GM18499 (cell line): ENCODE data around the gene NAA10.

Experiments used
- ATAC-seq: cut with Tn5 transposase; IDR thresholded peaks from one replicate; pipeline ENCODE4 v1.9.1; 2021; ENCODE audit warnings: moderate number of reproducible peaks; ENCODE audit not compliant: insufficient read depth, unreplicated experiment

NAA10 gene

DNA sequence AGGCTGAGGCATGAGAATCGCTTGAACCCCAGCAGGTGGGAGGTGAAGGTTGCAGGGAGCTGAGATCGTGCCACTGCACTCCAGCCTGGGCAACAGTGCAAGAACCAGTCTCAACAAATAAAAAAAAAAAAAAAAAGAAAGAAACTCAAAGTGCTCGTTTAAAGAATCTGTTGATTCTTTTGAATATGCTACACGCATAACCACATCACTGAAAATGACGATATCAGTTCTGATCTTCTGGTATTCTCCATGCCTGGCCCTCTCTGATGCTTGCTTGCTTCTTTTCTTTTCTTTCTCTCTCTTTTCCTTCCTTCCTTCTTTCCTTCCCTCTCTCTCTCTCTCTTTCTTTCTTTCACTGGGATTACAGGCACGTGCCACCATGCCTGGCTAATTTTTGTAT lies 23.0 kb downstream of the NAA10 start:
- no peak for ATAC-seq

DNA sequence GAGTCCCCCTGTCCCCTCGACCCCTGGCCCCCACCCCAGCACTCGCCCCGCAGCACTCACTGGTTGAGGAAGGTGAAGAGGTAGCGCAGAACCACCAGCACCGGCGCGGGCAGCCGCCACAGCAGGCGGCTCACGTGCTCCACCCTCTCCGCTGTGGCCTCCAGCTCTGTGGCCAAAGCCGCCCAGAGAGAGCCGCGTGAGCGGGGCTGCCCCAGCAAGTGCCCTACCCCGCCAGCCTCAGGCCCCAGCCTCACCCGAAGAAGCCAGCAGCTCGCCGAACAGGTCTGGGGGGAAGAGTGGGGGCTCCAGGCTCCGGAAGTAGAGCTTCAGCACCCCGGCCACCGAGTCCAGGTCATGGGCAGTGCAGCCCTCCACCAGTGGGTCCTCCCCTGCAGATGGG lies 24.4 kb downstream of the NAA10 start:
- ATAC-seq = no peak

DNA sequence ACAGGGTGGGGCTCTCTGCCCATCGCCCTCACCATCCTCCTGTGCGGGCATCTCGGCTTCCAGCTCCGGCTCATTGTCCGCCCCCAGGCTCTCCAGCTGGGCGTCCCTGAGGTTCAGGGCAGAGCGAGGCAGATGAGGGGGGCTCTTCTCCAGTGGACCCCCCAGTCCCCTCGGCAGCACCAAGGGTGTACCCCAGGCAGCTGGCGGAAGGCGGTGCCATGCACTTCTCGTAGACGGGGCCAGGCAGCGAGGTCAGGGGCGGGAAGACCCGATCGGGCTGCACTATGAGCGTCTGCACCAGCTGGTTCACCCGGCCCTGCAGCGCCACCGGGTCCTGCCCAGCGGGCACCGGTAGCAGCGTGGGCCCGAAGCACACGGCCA lies 24.9 kb downstream of the NAA10 start:
- ATAC-seq = no peak

DNA sequence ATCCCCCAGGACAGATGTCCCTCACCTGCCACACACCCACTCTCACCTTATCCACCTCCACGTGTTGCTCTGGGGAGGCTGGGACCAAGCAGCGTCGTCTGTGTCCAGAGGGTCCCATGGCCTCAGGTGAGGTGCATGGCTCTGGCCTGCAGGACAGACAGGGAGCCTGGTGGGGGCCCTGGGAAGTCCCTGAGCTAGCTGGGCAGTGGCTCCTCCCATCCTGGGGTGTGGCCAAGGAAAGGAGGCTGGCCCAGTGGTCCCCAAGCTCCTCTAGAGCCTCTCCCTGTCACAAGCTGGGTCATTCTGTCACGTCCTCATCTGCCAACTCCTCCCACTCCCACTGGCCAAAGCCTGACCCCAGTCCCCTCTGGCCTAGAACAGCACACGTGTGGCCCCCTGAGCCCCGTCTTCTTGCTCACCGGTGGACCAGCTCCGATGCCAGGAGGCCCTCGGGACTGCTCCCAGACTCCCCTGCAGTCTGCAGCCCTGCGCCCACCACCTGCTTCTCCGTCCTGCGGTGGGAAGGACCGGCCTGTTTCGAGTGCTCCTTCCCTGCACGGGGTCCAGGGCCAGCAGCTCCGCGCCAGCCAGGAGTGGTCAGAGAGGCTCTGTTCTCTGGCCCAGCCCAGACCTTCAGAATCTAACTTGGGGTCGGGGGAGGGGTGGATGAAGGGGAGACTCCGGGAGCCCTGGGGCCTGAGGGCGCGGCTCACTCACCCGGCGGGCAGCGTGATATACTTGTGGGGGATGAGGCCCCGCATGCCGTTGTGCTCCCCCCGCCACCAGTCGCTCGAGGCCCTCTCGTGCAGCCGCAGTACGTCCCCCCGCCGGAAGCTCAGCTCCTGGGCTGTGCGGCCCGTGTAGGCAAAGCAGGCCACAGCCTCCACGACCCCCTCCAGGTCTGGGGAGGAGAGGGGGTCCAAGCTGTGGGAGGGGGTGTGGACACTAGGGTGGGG lies 25.5 kb downstream of the NAA10 start:
- no peak for ATAC-seq

DNA sequence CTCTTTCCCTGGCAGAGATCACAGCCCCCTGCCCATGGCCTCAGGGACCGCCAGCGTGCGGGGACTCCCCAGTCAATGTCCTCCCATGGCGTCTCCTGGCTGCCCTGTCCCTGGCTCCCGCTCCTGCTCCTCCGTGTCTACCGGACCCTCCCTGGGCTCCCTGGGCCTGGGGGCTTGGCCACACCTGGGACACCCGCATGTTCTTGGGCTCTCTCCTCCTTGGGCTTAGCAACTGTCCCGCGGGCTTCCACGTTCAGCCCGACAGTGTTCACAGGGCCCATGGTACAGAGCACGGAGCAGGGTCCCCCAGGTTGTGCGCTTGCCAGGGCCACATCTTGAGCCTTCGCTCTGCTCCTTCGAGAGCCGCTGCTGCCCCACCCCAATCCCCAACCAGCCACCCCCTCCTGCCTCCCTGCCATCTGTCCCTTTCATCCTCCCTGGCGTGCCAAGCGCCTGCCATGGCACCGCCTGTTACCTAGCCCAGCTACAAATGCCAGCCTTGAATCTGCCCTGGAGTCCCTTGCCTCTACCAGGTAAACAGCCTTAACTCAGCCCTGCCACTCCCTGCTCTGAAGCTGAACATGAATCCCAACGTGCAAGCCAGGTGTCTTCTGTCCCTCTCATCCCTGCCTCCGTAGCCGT lies 26.5 kb downstream of the NAA10 start:
- no peak for ATAC-seq

DNA sequence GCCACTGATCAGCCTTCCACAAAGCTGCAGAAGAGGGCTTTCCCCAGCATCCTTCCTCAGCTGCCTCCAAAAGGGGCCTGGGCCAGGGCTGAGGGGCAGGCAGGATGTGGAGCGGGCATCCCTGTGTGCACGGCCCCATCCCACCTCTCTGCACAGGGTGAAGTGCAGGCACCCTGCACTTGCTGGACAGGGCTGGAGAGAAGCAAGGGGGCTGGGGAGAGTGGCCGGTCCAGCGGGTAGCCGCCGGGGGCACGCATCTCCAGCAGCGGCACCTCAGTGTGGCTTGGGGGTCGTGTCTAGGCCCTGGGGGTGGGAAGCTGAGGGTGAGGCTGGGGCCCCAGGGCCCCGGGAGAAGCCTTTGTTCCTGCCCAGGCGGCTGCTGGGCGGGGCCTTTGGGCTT lies 27.4 kb downstream of the NAA10 start:
- ATAC-seq = no peak

DNA sequence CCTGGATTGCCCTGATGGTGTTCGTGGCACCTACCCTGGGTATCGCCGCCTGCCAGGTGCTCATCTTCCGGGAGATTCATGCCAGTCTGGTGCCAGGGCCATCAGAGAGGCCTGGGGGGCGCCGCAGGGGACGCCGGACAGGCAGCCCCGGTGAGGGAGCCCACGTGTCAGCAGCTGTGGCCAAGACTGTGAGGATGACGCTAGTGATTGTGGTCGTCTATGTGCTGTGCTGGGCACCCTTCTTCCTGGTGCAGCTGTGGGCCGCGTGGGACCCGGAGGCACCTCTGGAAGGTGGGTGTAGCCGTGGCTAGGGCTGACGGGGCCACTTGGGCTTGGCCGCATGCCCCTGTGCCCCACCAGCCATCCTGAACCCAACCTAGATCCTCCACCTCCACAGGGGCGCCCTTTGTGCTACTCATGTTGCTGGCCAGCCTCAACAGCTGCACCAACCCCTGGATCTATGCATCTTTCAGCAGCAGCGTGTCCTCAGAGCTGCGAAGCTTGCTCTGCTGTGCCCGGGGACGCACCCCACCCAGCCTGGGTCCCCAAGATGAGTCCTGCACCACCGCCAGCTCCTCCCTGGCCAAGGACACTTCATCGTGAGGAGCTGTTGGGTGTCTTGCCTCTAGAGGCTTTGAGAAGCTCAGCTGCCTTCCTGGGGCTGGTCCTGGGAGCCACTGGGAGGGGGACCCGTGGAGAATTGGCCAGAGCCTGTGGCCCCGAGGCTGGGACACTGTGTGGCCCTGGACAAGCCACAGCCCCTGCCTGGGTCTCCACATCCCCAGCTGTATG lies 28.5 kb downstream of the NAA10 start:
- no peak for ATAC-seq

DNA sequence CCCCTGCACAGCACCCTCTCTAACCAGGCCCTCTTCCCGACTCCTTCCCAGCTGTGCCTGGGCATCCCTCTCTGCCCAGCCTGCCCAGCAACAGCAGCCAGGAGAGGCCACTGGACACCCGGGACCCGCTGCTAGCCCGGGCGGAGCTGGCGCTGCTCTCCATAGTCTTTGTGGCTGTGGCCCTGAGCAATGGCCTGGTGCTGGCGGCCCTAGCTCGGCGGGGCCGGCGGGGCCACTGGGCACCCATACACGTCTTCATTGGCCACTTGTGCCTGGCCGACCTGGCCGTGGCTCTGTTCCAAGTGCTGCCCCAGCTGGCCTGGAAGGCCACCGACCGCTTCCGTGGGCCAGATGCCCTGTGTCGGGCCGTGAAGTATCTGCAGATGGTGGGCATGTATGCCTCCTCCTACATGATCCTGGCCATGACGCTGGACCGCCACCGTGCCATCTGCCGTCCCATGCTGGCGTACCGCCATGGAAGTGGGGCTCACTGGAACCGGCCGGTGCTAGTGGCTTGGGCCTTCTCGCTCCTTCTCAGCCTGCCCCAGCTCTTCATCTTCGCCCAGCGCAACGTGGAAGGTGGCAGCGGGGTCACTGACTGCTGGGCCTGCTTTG lies 29.2 kb downstream of the NAA10 start:
- no peak for ATAC-seq

DNA sequence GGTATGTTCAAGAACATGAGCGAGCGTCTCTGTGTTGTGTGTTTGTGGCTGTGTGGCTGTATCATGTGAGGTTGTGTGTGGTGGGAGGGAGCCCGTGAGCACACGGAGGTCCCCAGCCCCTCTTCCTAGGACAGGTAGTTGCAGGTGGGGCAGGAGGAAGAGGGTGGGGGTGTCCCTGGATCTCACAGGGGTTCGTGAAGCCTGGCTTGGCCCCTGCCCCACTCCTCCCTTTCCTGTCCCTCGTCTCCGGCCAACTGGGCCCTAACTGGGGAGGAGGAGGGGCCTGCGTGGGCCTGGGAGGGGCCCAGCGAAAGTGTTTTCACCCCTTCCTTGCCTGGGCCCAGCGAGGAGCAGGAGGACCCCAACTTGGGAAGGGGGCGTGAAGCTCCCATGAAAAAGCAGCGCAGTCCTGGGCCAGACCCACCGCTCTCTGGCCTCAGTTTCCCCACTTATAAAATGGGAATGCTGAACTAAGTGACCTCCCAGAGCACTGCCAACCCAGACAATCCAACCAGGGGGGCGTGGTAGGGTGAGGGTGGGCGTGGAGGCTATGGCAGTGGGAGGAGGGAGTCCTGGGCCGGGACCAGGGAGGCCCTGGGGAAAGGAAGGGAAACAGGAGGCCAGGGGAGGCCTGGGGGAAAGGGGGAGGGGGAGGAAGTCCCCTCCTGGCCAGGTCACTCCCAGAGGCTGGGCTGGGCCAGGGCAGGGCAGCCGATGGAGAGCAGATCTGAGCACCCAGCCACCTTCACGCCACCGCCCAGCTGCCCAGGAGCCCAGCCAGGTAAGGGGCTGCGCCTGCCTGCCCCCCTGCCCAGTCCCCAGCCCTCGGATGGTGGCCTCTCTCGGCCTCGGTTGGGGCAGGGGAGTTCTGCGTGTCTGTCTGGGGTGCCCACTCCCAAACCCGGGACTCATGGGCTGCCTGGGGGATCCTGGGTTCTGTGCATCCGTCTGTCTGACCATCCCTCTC lies 30.6 kb downstream of the NAA10 start, which contains the start of gene AVPR2:
Gene AVPR2 (plus strand): TSS at position 683 of the 967 bp plus-strand sequence. CDS start 473 bp downstream, outside the sequence.
- no peak for ATAC-seq

DNA sequence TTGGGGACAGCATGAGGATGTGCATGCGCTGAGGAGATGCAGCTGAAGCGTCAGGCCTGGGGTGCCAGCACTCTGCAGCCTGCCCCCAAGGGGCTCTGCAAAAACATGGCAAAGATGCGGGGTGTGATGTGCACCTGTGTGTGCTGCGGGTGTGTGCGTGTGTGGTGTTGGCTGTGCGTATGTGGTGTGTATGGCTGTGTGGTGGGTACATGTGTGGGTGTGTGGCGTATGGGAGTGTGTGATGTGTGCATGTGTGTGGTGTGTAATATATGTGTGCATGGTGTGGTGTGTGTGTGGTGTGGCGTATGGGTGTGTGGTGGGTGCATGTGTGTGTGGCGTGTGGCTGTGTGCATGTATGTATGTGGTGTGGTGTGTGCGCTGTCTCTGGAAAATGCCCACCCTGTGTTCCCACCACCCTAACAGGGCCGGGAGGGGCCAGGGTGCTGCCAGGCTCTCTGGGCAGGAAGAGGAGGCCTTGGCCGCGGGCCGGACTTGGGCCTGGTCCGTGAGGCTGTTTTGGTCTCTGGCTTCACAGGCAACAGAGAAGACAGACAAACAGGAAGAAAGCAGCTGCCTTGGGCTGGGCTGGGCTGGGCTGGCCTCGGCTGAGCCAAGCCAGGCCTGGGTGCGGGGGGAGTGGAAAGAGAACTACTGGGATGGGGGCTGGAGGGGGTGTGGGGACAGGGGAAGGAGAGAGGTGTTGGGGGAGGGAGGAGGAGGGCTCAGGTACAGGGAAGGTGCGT lies 31.4 kb downstream of the NAA10 start:
- ATAC-seq = no peak

DNA sequence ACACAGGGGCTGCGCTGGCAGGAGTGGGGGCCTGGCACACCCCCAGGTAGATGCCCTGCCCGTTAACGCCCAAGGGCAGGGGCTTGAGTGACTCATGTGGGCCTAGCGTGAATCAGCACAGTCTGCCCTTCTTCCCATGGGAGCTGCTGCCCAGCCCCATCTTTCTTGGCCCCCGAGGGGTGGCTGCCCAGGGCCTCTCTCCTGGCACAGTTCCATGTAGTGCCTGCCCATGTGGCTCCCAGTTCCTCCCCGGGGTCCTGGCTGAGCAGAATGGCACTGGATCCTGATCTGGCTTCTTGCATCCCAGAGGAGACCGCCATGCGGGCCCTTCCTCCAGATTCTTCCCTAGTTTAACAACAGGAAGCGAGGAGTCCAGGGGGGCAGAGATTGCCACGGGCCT lies 32.5 kb downstream of the NAA10 start:
- no peak for ATAC-seq

DNA sequence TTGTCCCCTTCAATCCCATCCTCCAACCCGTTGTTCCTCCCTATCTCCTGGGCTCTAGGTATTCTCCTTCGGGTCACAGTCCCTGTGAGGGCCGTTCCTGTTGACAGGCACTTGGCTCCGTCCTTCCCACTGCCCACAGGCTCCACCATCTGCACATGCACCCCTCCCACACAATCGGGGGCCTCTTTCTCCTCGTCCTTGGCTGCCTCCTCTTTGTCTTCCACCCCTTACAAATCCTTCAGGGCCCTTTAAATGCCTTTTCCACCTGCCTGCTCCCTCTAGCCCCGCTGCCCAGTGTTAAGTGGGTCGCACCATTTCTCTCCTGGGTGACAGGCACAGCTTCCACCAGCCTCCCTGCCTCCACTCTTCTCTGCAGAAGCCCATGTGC lies 33.1 kb downstream of the NAA10 start:
- ATAC-seq = no peak

DNA sequence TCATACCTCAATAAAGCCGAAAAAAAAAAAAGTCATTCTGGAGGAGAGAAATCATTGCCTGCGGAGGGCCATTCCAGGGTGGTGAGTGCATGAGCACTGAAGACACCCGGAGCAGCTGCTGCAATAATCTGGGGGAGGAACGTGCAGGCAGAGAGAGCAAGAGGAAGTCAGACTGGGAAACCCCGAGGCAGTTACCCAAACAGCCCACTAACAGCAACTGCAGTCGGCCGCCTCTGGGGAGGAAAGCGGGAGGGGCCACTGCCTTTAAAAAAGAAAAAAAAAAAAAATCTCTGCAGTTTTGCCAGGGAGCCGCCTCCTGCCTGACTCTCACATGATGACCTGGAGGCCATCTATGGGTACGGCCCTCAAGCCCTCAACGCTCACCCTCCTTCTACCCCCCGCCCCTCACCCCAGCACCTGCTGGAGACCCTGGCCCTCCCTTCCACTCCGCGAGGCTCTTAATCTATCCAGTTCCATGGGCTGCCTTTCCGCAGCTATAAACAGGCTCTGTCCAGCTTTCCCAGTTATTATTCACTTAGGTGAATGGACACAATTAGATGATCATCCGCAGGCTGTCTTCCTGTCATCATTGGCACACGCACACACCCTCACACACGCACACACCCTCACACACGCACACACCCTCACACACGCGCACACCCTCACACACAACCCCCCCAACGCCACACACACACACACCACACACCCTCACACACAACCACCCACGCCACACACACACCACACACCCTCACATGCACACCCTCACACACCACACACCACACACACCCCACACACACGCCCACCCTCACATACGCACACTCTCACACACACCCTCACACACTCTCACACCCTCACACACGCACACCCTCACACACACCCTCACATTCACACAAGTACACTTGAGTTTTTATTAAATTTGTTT lies 33.7 kb downstream of the NAA10 start:
- peak; percentile 75 for ATAC-seq

DNA sequence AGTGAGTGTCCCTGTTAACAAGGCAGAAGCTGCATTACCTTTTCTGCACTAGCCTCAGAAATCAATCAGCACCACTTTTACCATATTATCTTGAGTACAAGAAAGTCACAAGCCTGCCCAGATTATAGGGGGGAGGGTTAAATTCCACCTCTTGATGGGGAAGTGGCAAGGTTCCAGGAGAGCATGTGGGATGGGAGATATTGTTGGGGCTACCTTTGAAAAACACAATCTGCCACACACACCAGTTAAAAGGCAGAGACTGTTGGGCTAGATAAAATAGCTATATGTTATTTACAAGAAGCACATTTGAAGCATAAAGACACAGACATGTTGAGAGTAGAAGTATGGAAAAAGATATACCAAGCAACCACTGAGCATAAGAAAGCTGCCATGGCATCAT lies 36.9 kb downstream of the NAA10 start:
- ATAC-seq = no peak

DNA sequence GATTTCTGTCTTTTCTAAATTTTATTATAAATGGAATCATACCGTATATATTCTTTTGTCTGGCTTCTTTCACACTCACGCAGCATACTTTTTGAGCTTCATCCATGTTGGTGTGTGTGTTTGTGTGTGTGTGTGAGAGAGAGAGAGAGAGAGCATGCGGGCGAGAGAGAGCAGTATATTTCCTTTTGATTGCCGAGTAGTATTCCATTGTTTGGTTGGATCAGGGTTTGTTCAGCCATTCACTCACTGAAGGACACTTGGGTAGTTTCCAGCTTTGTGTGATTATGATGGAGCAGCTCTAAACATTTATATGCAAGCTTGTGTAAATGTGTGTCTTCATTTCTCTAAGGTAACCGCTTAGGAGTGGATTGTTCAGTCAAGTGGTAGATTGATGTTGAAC lies 45.7 kb downstream of the NAA10 start:
- no peak for ATAC-seq

DNA sequence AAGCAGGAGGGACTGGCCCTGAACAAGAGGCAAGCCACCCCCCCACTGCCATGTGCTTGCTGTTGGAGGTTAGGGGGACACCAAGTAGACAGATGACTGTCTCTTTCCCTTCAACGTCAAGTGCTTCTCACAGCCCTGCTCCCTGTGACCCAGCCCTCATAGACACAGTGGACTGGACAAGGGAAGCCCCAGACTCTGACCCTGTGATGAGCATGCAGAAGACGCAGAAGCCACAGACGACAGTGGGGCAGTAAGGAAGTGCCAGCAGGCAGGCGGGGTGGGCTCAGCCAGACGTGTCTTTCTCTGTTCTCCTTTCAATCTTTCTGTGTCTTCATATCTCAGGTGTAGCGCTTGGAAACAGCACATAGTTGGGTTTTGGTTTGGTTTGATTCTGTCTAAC lies 46.5 kb downstream of the NAA10 start:
- ATAC-seq = no peak

DNA sequence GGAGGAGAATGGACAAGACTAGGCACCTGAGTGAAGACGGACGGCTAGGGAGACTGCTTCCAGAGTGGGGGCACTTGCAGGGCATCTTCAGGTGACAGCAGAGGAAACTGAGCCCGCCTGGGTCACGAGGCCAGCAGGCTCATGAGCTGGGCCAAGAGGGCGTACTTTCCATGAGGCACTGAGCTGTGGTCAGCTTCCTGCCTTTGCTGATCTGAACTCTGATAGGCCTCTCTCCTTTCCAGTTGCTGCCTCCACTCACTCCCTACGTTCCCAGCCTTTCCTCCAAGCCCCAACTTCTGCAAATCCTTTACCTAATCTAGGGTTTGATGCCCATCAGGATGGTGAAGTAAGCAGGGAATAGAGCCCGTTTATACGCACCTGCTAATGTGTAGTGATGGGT lies 47.5 kb downstream of the NAA10 start:
- ATAC-seq = no peak

DNA sequence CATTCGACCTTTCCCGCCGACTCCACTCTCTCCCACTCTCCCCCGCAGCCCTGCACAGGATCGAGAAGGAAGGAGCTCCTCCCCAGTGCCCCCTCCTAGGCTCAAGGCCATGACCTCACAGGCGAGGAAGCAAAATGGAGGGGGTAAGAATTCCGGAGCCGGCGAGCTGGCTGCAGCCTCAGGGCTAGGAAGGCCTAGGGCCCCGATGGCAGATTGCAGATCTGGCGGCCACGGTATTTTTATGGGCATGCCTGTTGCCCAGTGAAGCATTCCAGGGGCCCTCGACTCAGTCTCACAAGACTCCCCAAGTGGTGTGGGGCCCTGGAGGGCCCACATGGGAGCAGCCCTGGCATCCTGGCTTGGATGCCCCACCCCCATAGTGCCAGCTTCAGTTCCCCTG lies 47.9 kb downstream of the NAA10 start:
- no peak for ATAC-seq
